Esophagus muscularis mucosa (tissue), 4 donors: Measurements from ENCODE around the gene ASTN2. TPM values are rescaled to one million over a fixed set of nuclear protein-coding genes. Genes with fewer than 3 reads are reported as not detected.

Experiments
- DNase-seq: peaks from one replicate; pipeline ENCODE4 v3.0.0-alpha.2; 2017; ENCODE audit errors: extremely low spot score
- H3K27ac ChIP-seq, 4 donors: fragments of 200-600 bp; sonication (generic); replicated peaks in 1 of 4; 1 replicate in 3 of 4; 2 replicates in 1 of 4; pipeline ENCODE4 v1.5.1; 2016 to 2019; ENCODE audit warnings: mild to moderate bottlenecking in 1 of 4
- H3K27me3 ChIP-seq, 4 donors: fragments of 200-600 bp; sonication (generic); one replicate each; pipeline versions ENCODE4 v1.5.1 to v1.6.0; 2016 to 2019
- H3K36me3 ChIP-seq, 4 donors: fragments of 200-600 bp; sonication (generic); one replicate each; pipeline ENCODE4 v1.5.1; 2016 to 2019
- H3K4me1 ChIP-seq, 4 donors: fragments of 200-600 bp; sonication (generic); one replicate each; pipeline ENCODE4 v1.5.1; 2016 to 2019
- H3K4me3 ChIP-seq, 4 donors: fragments of 200-600 bp; sonication (generic); 1 replicate in 2 of 4; 2 replicates in 2 of 4; pipeline ENCODE4 v1.5.1; 2016 to 2019; ENCODE audit warnings: mild to moderate bottlenecking in 4 of 4, moderate library complexity in 1 of 4
- H3K9me3 ChIP-seq, 4 donors: fragments of 200-600 bp; sonication (generic); 1 replicate in 3 of 4; 2 replicates in 1 of 4; pipeline ENCODE4 v1.5.1; 2016 to 2019
- EP300 ChIP-seq: sonication (generic); formaldehyde crosslinking; IDR thresholded peaks from one replicate; pipeline ENCODE4 v1.6.1; 2017; ENCODE audit warnings: antibody characterized with exemption
- POLR2A ChIP-seq: fragments of 450-650 bp; IDR thresholded peaks from one replicate; pipeline ENCODE4 v1.6.1; 2017; ENCODE audit warnings: antibody characterized with exemption, moderate library complexity, mild to moderate bottlenecking, low read depth
- POLR2AphosphoS5 ChIP-seq, 2 donors: sonication (generic); formaldehyde crosslinking; IDR thresholded peaks; one replicate each; pipeline ENCODE4 v1.6.1; 2017; ENCODE audit warnings: antibody characterized with exemption in 2 of 2
- WGBS: methylation state at CpG from one replicate; pipeline ENCODE4 v1.1.5; 2018; 5-methylcytosine and 5-hydroxymethylcytosine counted together
- intact Hi-C: fragments of 100-400 bp; cut with DNase I; formaldehyde crosslinking; loops from one replicate; pipeline ENCODE4 v1.15.1; 2023
- total RNA-seq, 4 donors: library from RNA; depleted of rRNA; stranded (reverse); fragments of >200 nt; gene quantifications; one replicate each; pipeline versions ENCODE4 v1.1.0 to v1.2.1, GENCODE V29; 2016
- TF ChIP-seq, protein P1 (sequence below), 3 experiments: fragments of 200-600 bp in 2 of 3; fragments of 450-650 bp in 1 of 3; sonication (generic) in 2 of 3; IDR thresholded peaks; one replicate each; pipeline ENCODE4 v1.5.1; 2017 to 2019; ENCODE audit warnings: antibody characterized with exemption in 3 of 3, mild to moderate bottlenecking in 2 of 3, moderate library complexity in 1 of 3

Gene ASTN2
- total RNA-seq, 4 donors from 2014 or later, result 4.2 to 6.9 (median 5.5) TPM

DNA sequence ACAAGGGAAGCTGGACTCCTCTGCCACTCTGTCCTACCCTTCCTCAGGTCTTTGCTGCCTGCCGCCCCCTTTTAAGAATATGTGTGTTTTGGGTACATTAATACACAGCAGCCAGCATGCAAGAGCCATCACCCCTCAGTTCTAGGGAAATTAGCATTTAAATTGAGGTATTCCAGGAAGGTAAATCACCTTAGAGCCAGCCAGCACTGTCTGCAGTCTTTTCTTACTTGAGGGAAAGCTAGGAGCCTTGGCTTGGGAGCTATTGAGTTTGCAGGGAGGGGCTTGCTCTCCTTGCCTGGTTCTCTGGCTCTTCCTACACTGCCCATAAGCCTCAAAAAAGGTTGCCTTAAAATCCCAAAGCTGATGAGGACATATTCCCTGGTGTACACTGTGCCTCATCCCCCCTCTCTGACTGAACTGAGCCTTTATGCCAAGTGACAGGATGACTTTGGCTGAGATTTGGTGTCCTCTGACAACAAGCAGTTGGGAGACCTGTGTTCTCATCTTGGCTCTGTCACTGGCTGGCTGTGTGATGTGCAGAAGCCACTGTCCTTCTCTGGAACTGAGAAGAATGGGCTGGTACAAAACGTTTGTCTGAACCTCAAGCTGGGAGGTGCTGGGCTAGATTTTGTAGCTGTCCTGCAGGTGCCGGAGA, 673.6 kb downstream of the ASTN2 start:
- no peaks in the 10 kb centered on the region for H3K27me3 ChIP-seq
- no peaks in the 10 kb centered on the region for H3K9me3 ChIP-seq
- 74% methylated on average over 3 of the region's 3 CpGs for WGBS
- intact Hi-C loops, result no loop called here
- H3K4me3 ChIP-seq, result no peak overlapping the region
- TF ChIP-seq EP300 (no peak), POLR2AphosphoS5 (IDR thresholded peaks at IDR 0.05) (no peak), POLR2A (no peak)
- no peaks in the 10 kb centered on the region for H3K36me3 ChIP-seq
- peaks cover 0 to 7% (median 6%) of the 10 kb centered on the region in 4 donors for H3K4me1 ChIP-seq
- H3K27ac ChIP-seq, result no peak overlapping the region
- DNase-seq, result no peak

DNA sequence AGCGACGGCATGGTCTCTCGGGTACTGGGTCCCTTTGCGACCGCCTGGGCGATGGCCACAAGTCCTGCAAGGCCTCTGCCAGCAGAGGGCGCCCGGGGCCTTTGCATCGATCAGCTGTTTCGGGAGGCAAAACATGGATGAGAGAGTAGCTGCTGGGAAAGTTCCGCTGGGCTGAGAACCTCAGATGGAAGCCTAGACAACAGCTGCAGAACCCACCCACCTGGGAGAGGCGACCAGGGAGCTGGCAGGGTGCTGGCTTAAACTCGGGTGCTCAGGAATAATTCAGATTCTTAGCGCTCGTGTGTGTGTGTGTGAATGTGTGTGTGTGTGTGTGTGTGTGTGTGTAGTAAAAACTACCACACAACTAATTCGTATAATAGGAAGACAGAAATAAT, 677.7 kb downstream of the ASTN2 start:
- intact Hi-C loops, result loop anchor here (10.0 kb wide), 1 partner anchor 128 kb away; no protein-coding TSS in a partner anchor
- Histone ChIP-seq H3K27me3 (no peaks in the 10 kb centered on the region), H3K36me3 (no peaks in the 10 kb centered on the region), H3K9me3 (no peaks in the 10 kb centered on the region), H3K4me1 (peaks cover 0 to 7% (median 6%) of the 10 kb centered on the region in 4 donors), H3K4me3 (no peak overlapping the region), H3K27ac (no peak overlapping the region)
- WGBS, result 19% methylated on average over 16 of the region's 16 CpGs
- TF ChIP-seq, protein P1, sequence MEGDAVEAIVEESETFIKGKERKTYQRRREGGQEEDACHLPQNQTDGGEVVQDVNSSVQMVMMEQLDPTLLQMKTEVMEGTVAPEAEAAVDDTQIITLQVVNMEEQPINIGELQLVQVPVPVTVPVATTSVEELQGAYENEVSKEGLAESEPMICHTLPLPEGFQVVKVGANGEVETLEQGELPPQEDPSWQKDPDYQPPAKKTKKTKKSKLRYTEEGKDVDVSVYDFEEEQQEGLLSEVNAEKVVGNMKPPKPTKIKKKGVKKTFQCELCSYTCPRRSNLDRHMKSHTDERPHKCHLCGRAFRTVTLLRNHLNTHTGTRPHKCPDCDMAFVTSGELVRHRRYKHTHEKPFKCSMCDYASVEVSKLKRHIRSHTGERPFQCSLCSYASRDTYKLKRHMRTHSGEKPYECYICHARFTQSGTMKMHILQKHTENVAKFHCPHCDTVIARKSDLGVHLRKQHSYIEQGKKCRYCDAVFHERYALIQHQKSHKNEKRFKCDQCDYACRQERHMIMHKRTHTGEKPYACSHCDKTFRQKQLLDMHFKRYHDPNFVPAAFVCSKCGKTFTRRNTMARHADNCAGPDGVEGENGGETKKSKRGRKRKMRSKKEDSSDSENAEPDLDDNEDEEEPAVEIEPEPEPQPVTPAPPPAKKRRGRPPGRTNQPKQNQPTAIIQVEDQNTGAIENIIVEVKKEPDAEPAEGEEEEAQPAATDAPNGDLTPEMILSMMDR (IDR thresholded peaks at IDR 0.05), result peak; percentile 59 to 89 (median 73)
- no peak for TF ChIP-seq POLR2AphosphoS5 (IDR thresholded peaks at IDR 0.05)
- DNase-seq, result no peak

DNA sequence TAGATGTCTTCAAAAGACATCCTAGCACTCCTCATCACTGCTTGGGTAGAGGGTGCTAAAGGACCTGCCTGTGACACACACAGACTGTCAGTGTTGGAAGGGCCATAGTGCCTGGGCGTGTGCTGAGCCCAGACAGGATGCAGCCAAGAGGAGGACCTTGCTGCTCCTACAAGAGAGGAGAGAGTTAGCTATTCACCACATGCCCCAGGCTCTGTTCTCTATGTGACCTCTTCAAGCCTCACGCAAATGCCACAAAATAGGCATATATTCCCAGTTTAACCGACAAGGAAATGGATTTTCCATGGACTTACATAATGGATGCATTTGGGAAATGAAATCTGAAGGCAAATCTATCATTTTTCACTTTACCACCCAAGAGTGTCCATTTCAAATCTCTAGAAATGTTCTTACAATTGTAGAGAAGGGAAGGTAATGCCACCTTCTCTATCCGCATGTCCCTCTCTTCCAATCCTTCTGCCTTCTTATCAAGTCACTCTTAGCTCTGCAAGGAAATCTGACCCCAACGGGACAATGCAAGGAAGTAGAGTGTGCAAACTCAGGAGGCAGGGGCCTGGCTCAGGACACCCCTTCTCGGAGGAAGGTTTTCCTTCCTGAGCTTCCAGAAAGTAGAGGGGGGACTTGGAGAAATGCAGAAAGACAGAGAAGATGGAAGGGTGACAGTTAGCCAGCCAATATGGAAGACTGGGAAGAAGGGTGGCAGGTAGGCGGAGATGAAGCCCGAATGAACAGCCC, 678.3 kb downstream of the ASTN2 start:
- TF ChIP-seq POLR2AphosphoS5 (IDR thresholded peaks at IDR 0.05), result no peak
- TF ChIP-seq POLR2A, result no peak
- TF ChIP-seq, protein P1 (IDR thresholded peaks at IDR 0.05), result no peak
- TF ChIP-seq EP300, result no peak
- peaks cover 0 to 7% (median 6%) of the 10 kb centered on the region in 4 donors for H3K4me1 ChIP-seq
- no peaks in the 10 kb centered on the region for H3K9me3 ChIP-seq
- intact Hi-C loops, result loop anchor here (10.0 kb wide), 1 partner anchor 128 kb away; no protein-coding TSS in a partner anchor
- no peak overlapping the region for H3K4me3 ChIP-seq
- no peak for DNase-seq
- WGBS, result 66% methylated on average over 8 of the region's 8 CpGs
- H3K27ac ChIP-seq, result no peak overlapping the region
- H3K27me3 ChIP-seq, result no peaks in the 10 kb centered on the region
- H3K36me3 ChIP-seq, result no peaks in the 10 kb centered on the region

DNA sequence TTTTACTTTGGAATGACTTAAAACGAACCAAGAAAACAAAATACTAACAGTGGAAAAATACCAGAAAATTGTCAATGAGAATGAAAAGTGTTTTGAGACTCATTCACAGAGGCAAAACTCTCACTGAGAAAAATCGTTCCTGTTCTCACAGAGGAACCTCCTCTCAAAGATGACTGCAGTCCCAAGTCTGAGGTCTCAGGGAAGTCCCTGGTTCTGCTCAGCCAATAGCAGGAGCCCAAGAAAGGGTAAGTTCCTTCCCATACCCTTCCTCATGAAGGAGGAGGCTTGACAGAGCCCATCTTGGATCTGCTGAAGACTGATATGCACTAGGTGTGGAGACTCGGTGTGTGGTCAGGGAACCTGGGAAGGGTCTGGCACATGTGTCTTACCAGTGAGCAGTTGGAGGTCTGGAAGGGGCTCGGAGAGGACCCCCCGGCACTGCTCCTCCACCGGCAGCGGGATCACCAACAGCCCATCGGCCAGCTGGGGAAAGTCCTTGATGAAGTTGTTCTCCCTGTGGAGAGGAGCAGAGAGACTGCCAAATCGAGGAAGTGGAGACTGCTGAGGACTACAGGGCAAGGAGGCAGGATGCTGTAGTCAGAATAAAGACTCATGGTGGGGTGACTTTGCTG, 681.7 kb downstream of the ASTN2 start:
- Histone ChIP-seq H3K4me1 (peaks cover 0 to 7% (median 6%) of the 10 kb centered on the region in 4 donors), H3K4me3 (no peak overlapping the region), H3K36me3 (no peaks in the 10 kb centered on the region), H3K9me3 (no peaks in the 10 kb centered on the region), H3K27me3 (no peaks in the 10 kb centered on the region), H3K27ac (no peak overlapping the region)
- DNase-seq, result no peak
- WGBS, result 80% methylated on average over 9 of the region's 9 CpGs
- TF ChIP-seq POLR2AphosphoS5 (IDR thresholded peaks at IDR 0.05), result no peak
- TF ChIP-seq POLR2A, result no peak
- TF ChIP-seq, protein P1 (IDR thresholded peaks at IDR 0.05), result no peak
- TF ChIP-seq EP300, result no peak
- intact Hi-C loops, result loop anchor here (10.0 kb wide), 1 partner anchor 132 kb away; no protein-coding TSS in a partner anchor

DNA sequence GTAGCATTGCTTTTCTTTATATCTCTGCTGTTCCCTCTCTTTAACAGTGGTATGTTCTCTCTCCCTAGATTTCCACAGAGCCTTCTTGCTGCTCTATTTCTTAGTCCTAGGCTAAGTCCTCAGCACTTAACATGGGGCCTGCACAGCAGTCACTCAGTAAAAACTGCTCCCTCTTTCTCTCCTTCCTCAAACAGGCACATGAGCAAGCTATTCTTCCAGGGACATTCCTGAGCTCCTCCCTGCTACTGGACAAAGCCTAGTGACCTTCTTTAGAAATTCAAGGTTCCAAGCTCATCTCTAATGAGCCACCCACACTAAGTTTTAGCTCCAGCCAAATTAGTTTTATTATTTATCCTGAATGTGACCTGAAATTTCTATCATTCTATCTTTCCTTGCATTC, 688.3 kb downstream of the ASTN2 start:
- Histone ChIP-seq H3K9me3 (no peaks in the 10 kb centered on the region), H3K36me3 (no peaks in the 10 kb centered on the region), H3K27ac (no peak overlapping the region), H3K4me1 (no peaks in the 10 kb centered on the region), H3K4me3 (no peak overlapping the region), H3K27me3 (no peaks in the 10 kb centered on the region)
- no peak for DNase-seq
- TF ChIP-seq, protein P1 (IDR thresholded peaks at IDR 0.05), result no peak
- no peak for TF ChIP-seq EP300
- no peak for TF ChIP-seq POLR2A
- no peak for TF ChIP-seq POLR2AphosphoS5 (IDR thresholded peaks at IDR 0.05)
- intact Hi-C loops, result no loop called here
